HG03135 (cell line): ENCODE data around the gene KIFC3.
"Not testable (repeated sequence)": the region's sequence is repeated elsewhere in the genome, so short reads cannot be mapped to it uniquely, and the experiment has no call there.

Experiments used
- ATAC-seq: cut with Tn5 transposase; IDR thresholded peaks from one replicate; pipeline ENCODE4 v1.9.1; 2021; ENCODE audit warnings: mild to moderate bottlenecking, moderate library complexity; ENCODE audit not compliant: unreplicated experiment

Gene KIFC3

DNA sequence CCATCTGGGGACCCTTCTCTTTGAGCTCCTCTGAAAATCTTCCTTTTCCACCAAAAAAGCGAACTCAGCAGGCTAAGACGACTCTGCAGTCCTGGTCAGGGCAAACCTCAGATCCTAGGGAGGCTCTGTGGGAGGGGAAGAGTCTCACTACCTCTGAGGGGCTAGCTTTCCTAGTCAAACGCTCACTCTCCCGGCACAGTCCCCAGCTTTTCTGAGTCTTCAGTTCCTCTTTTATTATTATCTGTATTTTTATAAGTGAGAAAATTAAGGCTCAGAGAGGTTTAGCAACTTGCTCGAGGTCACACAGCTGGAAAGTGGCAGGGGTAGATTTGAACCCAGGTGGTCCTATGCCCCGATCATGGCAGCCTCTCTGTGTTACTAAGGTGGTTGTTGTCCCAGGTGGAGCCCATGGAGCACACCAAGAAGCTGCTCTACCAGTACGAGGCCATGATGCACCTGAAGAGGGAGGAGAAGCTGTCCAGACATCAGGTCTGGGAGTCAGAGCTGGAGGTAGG, 75.8 kb downstream of the KIFC3 start:
- no peak for ATAC-seq

- ATAC-seq = no peak
These were observed 76.3 kb downstream of the KIFC3 start for GRCh38 chr16:57725976-57726375.

DNA sequence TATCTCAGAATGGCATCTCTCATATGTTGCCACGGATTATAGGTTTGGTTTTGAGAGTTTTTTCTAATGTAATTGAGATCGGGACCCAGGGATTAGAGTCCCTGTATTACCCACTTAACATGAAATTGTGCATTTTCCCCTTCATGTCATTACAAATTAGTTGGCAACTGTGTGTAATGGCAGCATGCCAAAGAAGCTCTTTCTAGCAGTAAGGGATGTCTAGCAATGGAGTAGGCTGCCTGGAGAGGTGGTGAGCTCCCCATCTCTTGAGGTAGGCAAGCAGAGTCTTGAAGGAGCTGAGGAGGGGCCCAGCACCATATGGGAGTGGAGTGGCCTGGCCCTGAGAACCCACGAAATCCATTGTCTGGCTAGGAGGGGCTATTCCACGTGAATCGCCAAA, 76.7 kb downstream of the KIFC3 start:
- no peak for ATAC-seq

GRCh38 chr16:57725151-57725550, 77.1 kb downstream of the KIFC3 start:
- ATAC-seq = no peak

- ATAC-seq = no peak
These were observed 77.8 kb downstream of the KIFC3 start for GRCh38 chr16:57724531-57724930.

- no peak for ATAC-seq
These were observed 79.1 kb downstream of the KIFC3 start for GRCh38 chr16:57723170-57723569.

- ATAC-seq = no peak
These were observed 79.6 kb downstream of the KIFC3 start for GRCh38 chr16:57722651-57723050.

GRCh38 chr16:57722210-57722499, 80.1 kb downstream of the KIFC3 start:
- ATAC-seq = no peak

DNA sequence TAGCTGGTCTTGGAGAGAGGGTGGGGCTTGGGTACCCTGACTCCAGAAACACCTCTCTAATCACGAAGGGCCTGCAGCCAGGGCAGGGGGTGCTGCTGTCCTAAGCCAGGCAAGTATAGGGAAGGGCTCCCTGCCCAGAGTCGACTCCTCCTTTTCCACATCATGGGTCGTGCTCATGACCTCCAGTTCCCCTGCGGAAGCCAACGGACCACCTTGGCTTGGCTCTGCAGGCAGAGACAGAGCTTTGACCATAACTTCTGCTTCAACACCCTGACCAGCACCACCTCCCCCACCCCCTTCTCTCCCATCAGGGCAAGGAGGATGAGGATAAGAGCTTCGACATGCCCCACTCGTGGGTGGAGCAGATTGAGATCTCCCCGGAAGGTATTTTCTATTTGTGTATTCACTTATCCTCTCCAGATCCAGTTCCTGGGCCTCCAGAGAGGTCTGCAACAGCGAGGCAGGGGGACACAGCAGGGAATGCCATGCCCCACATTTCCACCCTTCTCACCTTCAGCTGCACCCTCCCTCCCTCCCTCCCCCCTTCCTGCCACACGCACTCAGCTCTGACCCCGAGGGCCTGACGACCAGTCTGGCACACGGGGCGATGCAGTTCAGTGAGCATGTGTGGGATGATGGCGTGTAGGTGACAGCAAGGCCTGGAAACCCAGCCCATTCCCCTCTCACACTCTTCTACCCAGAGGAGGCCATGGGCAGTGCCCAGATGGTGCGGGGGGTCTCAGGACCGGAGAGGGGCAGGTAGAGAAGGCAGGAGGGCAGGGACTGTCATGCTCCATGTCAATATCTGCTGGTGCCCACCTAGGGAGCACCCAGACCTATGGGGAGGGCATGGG, 80.7 kb downstream of the KIFC3 start:
- no peak for ATAC-seq

DNA sequence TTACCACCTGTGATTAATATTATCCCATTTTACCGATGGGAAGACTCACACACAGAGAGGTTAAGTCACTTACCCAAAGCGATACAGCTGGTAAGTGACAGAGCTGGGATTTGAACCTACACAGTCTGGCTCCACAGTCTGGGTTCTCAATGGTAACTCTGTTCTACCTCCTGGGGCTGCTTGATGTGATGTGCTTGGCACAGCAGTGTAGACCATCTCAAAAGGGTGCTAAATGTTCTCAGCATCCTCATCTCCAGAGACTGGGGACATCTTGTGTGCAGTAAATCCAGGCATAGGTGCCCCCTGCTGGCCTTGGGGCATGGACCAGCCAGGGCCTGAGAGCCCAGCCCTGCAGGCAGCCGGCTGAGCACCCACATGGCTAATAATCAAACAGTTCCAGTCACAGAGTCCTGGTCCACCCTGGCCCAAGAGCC, 82.1 kb downstream of the KIFC3 start:
- no peak for ATAC-seq

DNA sequence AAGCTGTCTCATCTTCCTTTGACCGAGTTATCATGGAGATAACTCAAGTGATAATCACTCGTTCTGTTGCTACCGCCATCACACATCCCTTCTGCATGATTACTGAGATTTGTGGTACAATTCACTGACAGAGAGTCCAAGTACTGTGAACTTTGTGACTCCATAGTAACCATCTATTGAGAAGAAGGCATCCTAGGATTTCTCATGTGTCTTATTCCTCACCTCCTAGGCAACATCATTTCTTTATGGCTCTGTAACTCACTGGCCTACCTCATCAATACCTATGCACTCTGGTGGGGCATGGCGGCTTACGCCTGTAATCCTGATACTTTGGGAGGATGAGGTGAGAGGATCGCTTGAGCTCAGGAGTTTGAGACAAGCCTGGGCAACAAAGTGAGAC, 88.2 kb downstream of the KIFC3 start:
- no peak for ATAC-seq

DNA sequence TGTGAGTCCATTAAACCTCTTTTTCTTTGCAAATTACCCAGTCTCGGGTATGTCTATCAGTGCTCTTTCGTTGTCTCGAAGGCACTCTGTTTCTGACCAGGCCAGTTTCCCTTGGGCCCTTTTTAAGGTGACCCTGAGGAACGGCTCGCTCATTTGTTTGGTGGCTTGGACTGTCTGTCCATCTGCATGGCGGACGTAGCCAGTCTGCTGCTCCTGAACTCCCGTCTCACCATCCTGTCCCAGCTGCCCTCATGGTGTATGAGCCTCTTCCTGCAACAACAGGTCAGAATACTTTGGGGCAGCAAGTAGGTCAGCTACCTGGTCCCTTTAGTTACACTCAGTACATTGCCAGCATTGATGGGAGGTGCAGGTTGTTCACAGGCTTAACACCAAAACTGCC, 88.7 kb downstream of the KIFC3 start:
- no peak for ATAC-seq

DNA sequence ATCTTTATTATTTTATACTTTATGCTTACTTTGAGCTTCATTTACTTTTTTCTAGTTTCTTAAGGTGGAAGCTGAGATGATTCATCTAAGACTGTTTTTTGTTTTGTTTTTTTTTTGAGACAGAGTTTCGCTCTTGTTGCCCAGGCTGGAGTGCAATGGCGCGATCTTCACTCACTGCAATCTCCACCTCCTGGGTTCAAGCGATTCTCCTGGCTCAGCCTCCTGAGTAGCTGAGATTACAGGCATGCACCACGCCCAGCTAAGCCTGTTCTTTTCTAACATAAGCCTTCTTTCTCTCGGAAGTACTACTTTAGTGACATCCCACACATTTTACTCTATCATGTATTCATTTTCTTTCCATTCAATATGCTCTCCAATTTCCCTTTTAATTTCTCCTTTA, 89.7 kb downstream of the KIFC3 start:
- ATAC-seq = not testable (repeated sequence)

DNA sequence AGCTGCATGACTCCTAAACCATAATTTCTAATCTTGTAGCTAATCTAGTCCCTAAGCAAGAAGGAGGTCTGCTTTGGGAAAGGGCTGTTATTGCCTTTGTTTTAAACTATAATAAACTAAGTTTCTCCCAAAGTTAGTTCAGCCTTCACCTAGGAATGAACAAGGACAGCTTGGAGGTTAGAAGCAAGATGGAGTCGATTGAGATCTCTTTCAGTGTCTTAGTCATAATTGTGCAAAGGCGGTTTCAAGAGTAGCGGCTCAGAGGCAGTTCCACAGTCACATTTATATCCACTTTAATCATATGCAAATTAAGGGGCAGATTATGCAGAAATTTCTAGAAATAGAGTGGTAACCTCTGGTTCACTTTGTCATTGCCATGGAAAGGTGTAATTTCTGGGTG, 90.3 kb downstream of the KIFC3 start:
- no peak for ATAC-seq

DNA sequence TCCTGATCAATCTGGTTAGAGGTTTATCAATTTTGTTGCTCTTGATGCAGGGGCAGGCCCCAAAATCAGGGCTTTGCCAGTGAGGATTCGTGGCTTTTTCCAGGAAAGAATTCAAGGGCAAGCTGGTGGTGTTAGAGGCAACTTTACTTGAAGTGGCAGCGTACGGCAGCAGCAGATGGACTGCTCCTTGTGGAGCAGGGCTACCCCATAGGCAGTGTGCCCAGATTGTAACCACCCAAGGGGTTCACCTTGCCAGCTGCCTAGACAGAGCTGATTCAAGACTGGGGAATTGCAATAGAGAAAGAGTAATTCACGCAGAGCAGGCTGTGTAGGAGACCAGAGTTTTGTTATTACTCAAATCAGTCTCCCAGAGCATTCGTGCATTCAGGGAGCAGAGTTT, 90.9 kb downstream of the KIFC3 start:
- ATAC-seq = no peak

DNA sequence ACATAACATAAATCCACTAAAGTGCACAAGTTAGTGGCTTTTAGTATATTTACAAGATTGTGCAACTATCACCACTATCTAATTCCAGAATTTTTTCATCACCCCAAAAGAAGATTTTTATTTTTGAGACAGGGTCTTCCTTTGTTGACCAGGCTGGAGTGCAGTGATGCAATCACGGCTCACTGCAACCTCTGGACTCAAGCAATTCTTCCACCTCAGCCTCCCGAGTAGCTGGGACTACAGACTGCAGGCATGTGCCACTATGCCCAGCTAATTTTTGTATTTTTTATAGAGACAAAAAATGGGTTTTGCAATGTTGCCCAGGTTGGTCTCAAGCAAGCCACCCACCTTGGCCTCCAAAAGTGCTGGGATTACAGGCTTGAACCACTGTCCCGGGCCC, 92.6 kb downstream of the KIFC3 start:
- ATAC-seq = no peak
